ENCODE measurements around the gene TCIRG1. TPM values are rescaled to one million over a fixed set of nuclear protein-coding genes. Genes with fewer than 3 reads are reported as not detected.

The TCIRG1 gene
- total RNA-seq, 1 experiment from 2014 or later: 155 TPM

DNA sequence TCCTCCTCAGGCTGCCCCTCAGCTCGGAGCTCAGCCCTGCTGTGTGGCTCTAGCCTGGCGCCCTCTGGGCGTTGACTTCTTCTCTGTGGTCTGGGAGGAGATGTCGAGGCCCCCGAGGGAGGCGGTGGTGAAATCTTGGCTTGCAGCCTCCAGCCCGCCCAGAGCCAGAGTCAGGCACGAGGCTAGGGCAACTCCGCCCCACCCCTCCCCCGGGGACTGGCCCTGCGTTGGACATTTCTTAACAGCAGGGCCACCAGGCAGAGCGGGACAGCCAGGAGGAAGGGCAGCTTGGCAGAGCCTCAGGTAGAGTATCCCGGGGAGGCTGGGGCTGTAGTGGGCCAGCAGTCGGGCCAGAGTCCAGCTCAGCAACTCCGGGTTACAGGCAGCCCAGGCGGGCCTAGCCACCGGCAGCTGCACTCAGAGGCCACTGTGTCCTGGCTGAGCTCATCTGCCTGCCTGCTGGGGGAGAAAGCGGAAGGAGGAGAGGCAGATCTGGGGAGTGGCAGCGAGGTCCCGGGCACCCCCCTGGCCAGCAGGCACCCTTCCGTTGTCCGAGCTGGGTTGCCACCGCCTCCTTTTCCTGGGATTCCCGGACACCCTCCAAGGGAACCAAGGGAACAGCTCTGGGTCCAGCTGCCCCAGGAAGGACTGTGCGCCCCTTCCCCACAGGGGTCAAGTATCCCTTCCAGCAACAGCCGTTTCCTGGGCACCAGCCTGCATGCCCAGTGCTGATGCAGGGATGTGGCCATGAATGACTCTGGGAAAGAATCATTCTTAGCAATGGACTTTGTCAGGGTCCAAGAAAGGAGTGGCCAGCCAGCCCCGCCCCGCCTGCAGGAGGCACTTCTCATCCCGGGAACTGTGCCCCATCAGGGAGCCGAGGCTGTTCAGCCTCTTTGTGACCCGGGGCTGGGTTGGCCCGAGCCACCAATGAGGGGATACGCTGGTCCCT lies 28.5 kb upstream of the TCIRG1 start, which contains the start of gene ALDH3B1:
Gene ALDH3B1 (plus strand): TSS at position 238 of the 952 bp plus-strand sequence. CDS start 4,971 bp downstream, outside the sequence.
- DNase-seq (ENCODE audit: low read depth in 1 of 2, low spot score in 2 of 2): peak; percentile 99
- Histone ChIP-seq H3K27me3 (replicated peaks) (no peaks in the 10 kb centered on the region), H3K9me3 (replicated peaks) (no peaks in the 10 kb centered on the region), H3K4me1 (replicated peaks) (peaks cover 62% of the 10 kb centered on the region), H3K36me3 (peaks cover 24% of the 10 kb centered on the region), H3K4me3 (peak within 1 kb of the TSS; percentile 43), H3K27ac (peak within 1 kb of the TSS; percentile 98)

DNA sequence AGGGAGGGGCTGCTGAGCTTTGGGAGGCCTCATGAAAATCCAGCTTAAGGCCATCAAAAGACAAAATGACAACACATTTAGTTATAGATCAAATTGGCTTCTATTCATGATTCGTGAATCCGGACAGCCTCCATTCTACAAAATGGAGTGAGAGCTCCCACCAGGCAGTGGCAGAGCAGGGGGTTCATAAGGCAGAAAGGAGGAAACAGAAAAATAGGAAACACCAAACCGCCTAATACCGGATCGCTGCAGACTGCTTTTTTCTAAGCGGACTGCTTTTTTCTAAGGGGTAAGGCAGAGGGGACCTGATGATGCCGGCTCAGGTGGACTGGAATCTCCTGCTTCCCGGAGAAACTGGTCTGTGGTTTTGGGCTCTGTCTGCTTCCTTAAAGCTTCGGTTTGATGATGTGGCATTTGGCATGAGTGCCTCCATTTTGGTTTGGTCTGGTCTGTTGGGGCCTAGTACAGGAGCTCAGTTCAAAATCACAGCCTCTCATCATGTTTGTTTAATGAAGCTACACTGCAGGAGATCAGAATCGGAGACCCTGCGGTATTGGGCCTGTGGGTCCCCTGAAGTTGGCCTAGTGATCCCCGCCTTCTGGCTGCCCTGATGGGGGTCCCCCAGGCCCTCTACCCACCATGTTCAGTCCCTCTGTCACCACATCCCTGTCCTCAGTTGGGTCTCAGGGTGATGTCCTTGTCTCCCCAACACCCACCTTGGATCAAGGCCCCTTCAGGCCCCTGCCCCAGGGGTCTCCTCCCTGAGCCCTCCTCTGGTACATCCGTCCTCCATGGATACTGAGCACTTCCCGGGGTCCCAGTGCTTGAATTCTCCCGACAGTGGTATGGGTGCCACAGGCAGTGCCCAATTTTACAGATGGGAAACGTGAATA lies 27.5 kb upstream of the TCIRG1 start:
- no peaks in the 10 kb centered on the region for H3K9me3 ChIP-seq (replicated peaks)
- H3K4me3 ChIP-seq: peak overlapping the region; percentile 43
- peaks cover 24% of the 10 kb centered on the region for H3K36me3 ChIP-seq
- peaks cover 62% of the 10 kb centered on the region for H3K4me1 ChIP-seq (replicated peaks)
- H3K27ac ChIP-seq: peak overlapping the region; percentile 98
- DNase-seq (ENCODE audit: low read depth in 1 of 2, low spot score in 2 of 2): no peak
- H3K27me3 ChIP-seq (replicated peaks): no peaks in the 10 kb centered on the region

GRCh38 chr11:68012044-68012842 lies 26.6 kb upstream of the TCIRG1 start:
- no peak for DNase-seq (ENCODE audit: low read depth in 1 of 2, low spot score in 2 of 2)
- peaks cover 62% of the 10 kb centered on the region for H3K4me1 ChIP-seq (replicated peaks)

DNA sequence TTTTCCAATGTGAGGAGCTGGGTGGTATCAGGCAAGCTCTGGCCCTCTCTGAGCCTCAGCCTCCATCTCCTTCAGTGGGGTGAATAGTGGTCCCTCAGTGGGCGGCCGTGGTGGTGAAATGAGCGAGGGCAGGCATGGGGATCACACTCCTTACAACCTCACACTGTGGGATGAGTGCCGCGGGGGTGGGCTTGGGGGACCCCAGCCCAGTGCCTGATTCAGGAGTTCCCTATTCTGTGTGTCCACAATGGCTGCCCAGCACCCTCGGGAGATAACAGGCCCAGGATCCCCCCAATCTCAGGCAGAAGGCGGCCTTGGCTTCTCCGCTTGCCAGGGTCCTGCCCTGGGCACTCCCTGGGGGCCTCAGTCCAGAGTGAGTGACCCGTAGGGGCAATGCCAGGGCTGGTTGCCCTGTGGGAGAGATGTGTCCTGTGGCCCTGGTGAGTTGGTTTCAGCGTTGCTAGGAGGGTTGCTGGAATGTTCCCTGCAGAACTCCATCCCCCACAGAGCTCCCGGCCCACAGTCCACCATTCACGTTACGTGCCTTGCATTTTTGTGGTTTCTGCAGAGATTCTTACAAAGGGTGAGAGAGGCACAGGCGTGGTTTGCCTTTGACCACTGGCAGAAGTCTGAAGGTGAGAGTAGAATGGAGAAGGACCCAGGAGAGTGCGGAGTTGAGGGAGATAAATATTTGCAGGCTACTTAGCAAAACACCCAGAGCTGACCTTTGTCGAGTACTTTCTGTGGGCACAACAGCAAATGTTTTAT lies 25.8 kb upstream of the TCIRG1 start:
- peak overlapping the region; percentile 98 for H3K27ac ChIP-seq
- DNase-seq (ENCODE audit: low read depth in 1 of 2, low spot score in 2 of 2): peak; percentile 99
- H3K36me3 ChIP-seq: peaks cover 24% of the 10 kb centered on the region
- H3K9me3 ChIP-seq (replicated peaks): no peaks in the 10 kb centered on the region
- no peak overlapping the region for H3K4me3 ChIP-seq
- H3K27me3 ChIP-seq (replicated peaks): no peaks in the 10 kb centered on the region
- H3K4me1 ChIP-seq (replicated peaks): peaks cover 62% of the 10 kb centered on the region

More at GRCh38 chr11:68012044-68012842, 26.6 kb upstream of the TCIRG1 start:
- peak overlapping the region; percentile 98 for H3K27ac ChIP-seq
- H3K36me3 ChIP-seq: peaks cover 24% of the 10 kb centered on the region
- H3K9me3 ChIP-seq (replicated peaks): no peaks in the 10 kb centered on the region
- no peaks in the 10 kb centered on the region for H3K27me3 ChIP-seq (replicated peaks)
- no peak overlapping the region for H3K4me3 ChIP-seq

DNA sequence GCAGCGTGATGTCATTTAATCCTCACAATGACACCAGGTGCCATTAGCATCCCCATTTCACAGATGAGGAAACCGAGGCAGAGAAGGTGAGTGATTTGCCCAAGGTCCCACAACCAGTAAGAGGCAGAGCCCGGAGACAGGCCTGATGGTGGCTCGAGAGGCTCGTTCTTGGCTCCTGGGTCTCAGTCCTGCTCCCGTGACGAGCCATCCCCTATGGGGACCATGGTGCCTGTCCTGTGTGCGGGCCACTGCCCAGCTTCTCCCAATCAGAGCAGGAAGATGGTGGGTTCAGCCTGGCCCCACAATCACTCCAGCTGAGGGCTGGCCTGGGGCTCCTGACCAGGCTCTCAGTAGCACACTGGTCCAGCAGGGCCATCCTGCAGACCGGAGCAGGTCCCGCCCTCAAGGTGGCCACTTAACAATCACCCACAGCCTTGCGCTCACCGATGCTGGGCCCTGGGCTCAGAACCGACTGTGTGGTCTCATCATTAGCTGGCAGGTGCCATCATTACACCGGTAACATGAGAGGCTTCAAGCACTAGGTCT lies 25.1 kb upstream of the TCIRG1 start:
- peaks cover 62% of the 10 kb centered on the region for H3K4me1 ChIP-seq (replicated peaks)

GRCh38 chr11:68014157-68014946 lies 24.5 kb upstream of the TCIRG1 start:
- Histone ChIP-seq H3K27me3 (replicated peaks) (no peaks in the 10 kb centered on the region), H3K4me3 (no peak overlapping the region), H3K4me1 (replicated peaks) (peaks cover 58% of the 10 kb centered on the region), H3K27ac (peak overlapping the region; percentile 98), H3K9me3 (replicated peaks) (no peaks in the 10 kb centered on the region), H3K36me3 (peaks cover 24% of the 10 kb centered on the region)
- peak; percentile 94 to 97 for DNase-seq (ENCODE audit: low read depth in 1 of 2, low spot score in 2 of 2)

More for the DNA sequence above, 25.1 kb upstream of the TCIRG1 start:
- DNase-seq (ENCODE audit: low read depth in 1 of 2, low spot score in 2 of 2): no peak
- no peaks in the 10 kb centered on the region for H3K27me3 ChIP-seq (replicated peaks)
- H3K4me3 ChIP-seq: no peak overlapping the region
- H3K9me3 ChIP-seq (replicated peaks): no peaks in the 10 kb centered on the region
- peaks cover 24% of the 10 kb centered on the region for H3K36me3 ChIP-seq
- peak overlapping the region; percentile 98 for H3K27ac ChIP-seq

GRCh38 chr11:68014947-68015447 lies 23.8 kb upstream of the TCIRG1 start:
- peak overlapping the region; percentile 98 for H3K27ac ChIP-seq
- H3K4me3 ChIP-seq: no peak overlapping the region

GRCh38 chr11:68015467-68015866 lies 23.4 kb upstream of the TCIRG1 start:
- Histone ChIP-seq H3K4me3 (no peak overlapping the region), H3K27ac (no peak overlapping the region), H3K4me1 (replicated peaks) (peaks cover 49% of the 10 kb centered on the region), H3K36me3 (peaks cover 24% of the 10 kb centered on the region), H3K9me3 (replicated peaks) (no peaks in the 10 kb centered on the region), H3K27me3 (replicated peaks) (no peaks in the 10 kb centered on the region)
- DNase-seq (ENCODE audit: low read depth in 1 of 2, low spot score in 2 of 2): no peak

More at GRCh38 chr11:68014947-68015447, 23.8 kb upstream of the TCIRG1 start:
- Histone ChIP-seq H3K9me3 (replicated peaks) (no peaks in the 10 kb centered on the region), H3K4me1 (replicated peaks) (peaks cover 52% of the 10 kb centered on the region), H3K27me3 (replicated peaks) (no peaks in the 10 kb centered on the region), H3K36me3 (peaks cover 24% of the 10 kb centered on the region)
- no peak for DNase-seq (ENCODE audit: low read depth in 1 of 2, low spot score in 2 of 2)

GRCh38 chr11:68016161-68016903 lies 22.5 kb upstream of the TCIRG1 start:
- peaks cover 49% of the 10 kb centered on the region for H3K4me1 ChIP-seq (replicated peaks)
- H3K4me3 ChIP-seq: no peak overlapping the region
- peaks cover 22% of the 10 kb centered on the region for H3K36me3 ChIP-seq
- no peak for DNase-seq (ENCODE audit: low read depth in 1 of 2, low spot score in 2 of 2)
- H3K27ac ChIP-seq: no peak overlapping the region
- no peaks in the 10 kb centered on the region for H3K27me3 ChIP-seq (replicated peaks)
- no peaks in the 10 kb centered on the region for H3K9me3 ChIP-seq (replicated peaks)

- Histone ChIP-seq H3K4me1 (replicated peaks) (peaks cover 40% of the 10 kb centered on the region), H3K27me3 (replicated peaks) (no peaks in the 10 kb centered on the region), H3K36me3 (peaks cover 23% of the 10 kb centered on the region), H3K27ac (no peak overlapping the region), H3K9me3 (replicated peaks) (no peaks in the 10 kb centered on the region), H3K4me3 (no peak overlapping the region)
- DNase-seq (ENCODE audit: low read depth in 1 of 2, low spot score in 2 of 2): no peak
Observed at GRCh38 chr11:68016904-68017817, 21.7 kb upstream of the TCIRG1 start.

All from SJSA1 (cell line).